K562 (cell line): Measurements from ENCODE around the gene CKLF. TPM values are rescaled to one million over a fixed set of nuclear protein-coding genes. Genes with fewer than 3 reads are reported as not detected.
A peak's percentile ranks its signal among the peaks of the same experiment; 100 is the strongest.

Experiments
- BHLHE40 ChIP-seq: IDR thresholded peaks from 2 replicates; pipeline ENCODE4 v1.6.1; 2011; ENCODE audit warnings: low read length, improper control_type of control experiment
- ELF1 ChIP-seq: fragments of 200-800 bp; sonication (Bioruptor generic); IDR thresholded peaks from 2 replicates; pipeline ENCODE4 v1.6.1; 2016; ENCODE audit warnings: missing genetic modification characterization, missing compliant biosample characterization
- ELF4 ChIP-seq: fragments of 450-650 bp; formaldehyde crosslinking; IDR thresholded peaks from 2 replicates; pipeline ENCODE4 v1.4.0; 2022; ENCODE audit warnings: missing genetic modification characterization
- ETV6 ChIP-seq, 3 experiments: fragments of 150-350 bp in 1 of 3; sonication (generic) in 1 of 3; formaldehyde crosslinking in 1 of 3; IDR thresholded peaks; 2 replicates each; pipeline versions ENCODE4 v1.6.1 to v1.8.0; 2014 to 2022; ENCODE audit warnings: borderline replicate concordance in 2 of 3, low read depth in 2 of 3, antibody characterized with exemption in 1 of 3, low read length in 1 of 3, mild to moderate bottlenecking in 1 of 3, missing genetic modification reagents in 1 of 3
- FOSL1 ChIP-seq: fragments of 200-800 bp; sonication (Bioruptor generic); conservative IDR thresholded peaks from 2 replicates; pipeline ENCODE4 v1.6.1; 2016; ENCODE audit warnings: missing genetic modification characterization, missing compliant biosample characterization
- HNRNPLL ChIP-seq: fragments of 200-400 bp; formaldehyde crosslinking; IDR thresholded peaks from 2 replicates; pipeline ENCODE4 v1.6.1; 2017; ENCODE audit warnings: low read length, low read depth, mild to moderate bottlenecking; ENCODE audit not compliant: poor library complexity, severe bottlenecking
- JUN ChIP-seq, 2 experiments: sonication (generic) in 1 of 2; formaldehyde crosslinking in 1 of 2; IDR thresholded peaks; 2 replicates each; pipeline versions ENCODE4 v1.6.1 to v1.8.0; 2012 to 2022; ENCODE audit warnings: borderline replicate concordance in 2 of 2, mild to moderate bottlenecking in 2 of 2, improper control_type of control experiment in 1 of 2, low read depth in 1 of 2, low read length in 1 of 2, missing genetic modification reagents in 1 of 2
- LARP7 ChIP-seq: fragments of 450-650 bp; IDR thresholded peaks from 2 replicates; pipeline ENCODE4 v1.6.1; 2016
- MBD2 ChIP-seq: sonication (generic); IDR thresholded peaks from 2 replicates; pipeline ENCODE4 v1.6.1; 2016; ENCODE audit warnings: low read depth, borderline replicate concordance
- NFIC ChIP-seq: fragments of 450-650 bp; IDR thresholded peaks from 2 replicates; pipeline ENCODE4 v1.6.1; 2017; ENCODE audit warnings: mild to moderate bottlenecking, inconsistent platforms
- PYGO2 ChIP-seq: fragments of 450-650 bp; IDR thresholded peaks from 2 replicates; pipeline ENCODE4 v1.6.1; 2016; ENCODE audit warnings: mild to moderate bottlenecking, missing genetic modification characterization, moderate library complexity, missing compliant biosample characterization
- RFX5 ChIP-seq: IDR thresholded peaks from 2 replicates; pipeline ENCODE4 v1.6.1; 2011; ENCODE audit warnings: low read depth, mild to moderate bottlenecking, improper control_type of control experiment, low read length
- SIN3B ChIP-seq: fragments of 450-650 bp; IDR thresholded peaks from 2 replicates; pipeline ENCODE4 v1.6.1; 2017; ENCODE audit warnings: low read depth, mild to moderate bottlenecking, moderate library complexity
- SREBF2 ChIP-seq: sonication (generic); formaldehyde crosslinking; IDR thresholded peaks from 2 replicates; pipeline ENCODE4 v1.4.0; 2020; ENCODE audit warnings: mild to moderate bottlenecking, missing genetic modification reagents
- TAF7 ChIP-seq: fragments of 450-650 bp; IDR thresholded peaks from 2 replicates; pipeline ENCODE4 v1.6.1; 2016; ENCODE audit warnings: missing genetic modification characterization, missing compliant biosample characterization
- ZNF165 ChIP-seq: fragments of 250-450 bp; sonication (Bioruptor Pico); IDR thresholded peaks from 2 replicates; pipeline ENCODE4 v1.4.0; 2020; ENCODE audit warnings: borderline replicate concordance
- ZSCAN29 ChIP-seq: fragments of 450-650 bp; IDR thresholded peaks from 2 replicates; pipeline ENCODE4 v1.6.1; 2017
- polyA plus RNA-seq, 8 experiments: library from polyadenylated mRNA; depleted of rRNA in 4 of 8; stranded (reverse) in 5 of 8; unstranded in 3 of 8; fragments of >200 nt; fragmentation: Nextera tagmentation in 2 of 8; fragmentation: Illumina TruSeq in 1 of 8; extraction: Ambion mirVana in 2 of 8; extraction: Trizol in 1 of 8; gene quantifications; 2 replicates each; pipeline versions ENCODE4 v1.2.1 to v1.2.3, GENCODE V29; 2011 to 2014; ENCODE audit warnings: inconsistent platforms in 1 of 8, missing spikeins in 1 of 8
- total RNA-seq, 7 experiments: library from RNA; depleted of rRNA in 6 of 7; stranded (reverse); fragments of >200 nt in 6 of 7; fragmentation: Illumina TruSeq in 2 of 7; extraction: Trizol in 2 of 7; gene quantifications; 2 replicates each; pipeline versions ENCODE4 v1.2.1 to v1.2.3, GENCODE V29; 2011 to 2021; ENCODE audit warnings: low replicate concordance in 1 of 7
- TF ChIP-seq, protein P1 (sequence below): sonication (generic); formaldehyde crosslinking; IDR thresholded peaks from 2 replicates; pipeline ENCODE4 v1.8.1; 2023; ENCODE audit warnings: missing genetic modification reagents, mild to moderate bottlenecking, borderline replicate concordance
- TF ChIP-seq, protein P2 (sequence below), 2 experiments: IDR thresholded peaks; 2 replicates each; pipeline ENCODE4 v1.6.1; 2012; ENCODE audit warnings: improper control_type of control experiment in 2 of 2, low read depth in 2 of 2, low read length in 2 of 2, borderline replicate concordance in 1 of 2

CKLF gene
- total and polyA plus RNA-seq, 9 of the 15 experiments (the other 6 are each of a cell fraction or from before 2014, with no cell fraction given), result 84.8 to 322 (median 118) TPM

DNA sequence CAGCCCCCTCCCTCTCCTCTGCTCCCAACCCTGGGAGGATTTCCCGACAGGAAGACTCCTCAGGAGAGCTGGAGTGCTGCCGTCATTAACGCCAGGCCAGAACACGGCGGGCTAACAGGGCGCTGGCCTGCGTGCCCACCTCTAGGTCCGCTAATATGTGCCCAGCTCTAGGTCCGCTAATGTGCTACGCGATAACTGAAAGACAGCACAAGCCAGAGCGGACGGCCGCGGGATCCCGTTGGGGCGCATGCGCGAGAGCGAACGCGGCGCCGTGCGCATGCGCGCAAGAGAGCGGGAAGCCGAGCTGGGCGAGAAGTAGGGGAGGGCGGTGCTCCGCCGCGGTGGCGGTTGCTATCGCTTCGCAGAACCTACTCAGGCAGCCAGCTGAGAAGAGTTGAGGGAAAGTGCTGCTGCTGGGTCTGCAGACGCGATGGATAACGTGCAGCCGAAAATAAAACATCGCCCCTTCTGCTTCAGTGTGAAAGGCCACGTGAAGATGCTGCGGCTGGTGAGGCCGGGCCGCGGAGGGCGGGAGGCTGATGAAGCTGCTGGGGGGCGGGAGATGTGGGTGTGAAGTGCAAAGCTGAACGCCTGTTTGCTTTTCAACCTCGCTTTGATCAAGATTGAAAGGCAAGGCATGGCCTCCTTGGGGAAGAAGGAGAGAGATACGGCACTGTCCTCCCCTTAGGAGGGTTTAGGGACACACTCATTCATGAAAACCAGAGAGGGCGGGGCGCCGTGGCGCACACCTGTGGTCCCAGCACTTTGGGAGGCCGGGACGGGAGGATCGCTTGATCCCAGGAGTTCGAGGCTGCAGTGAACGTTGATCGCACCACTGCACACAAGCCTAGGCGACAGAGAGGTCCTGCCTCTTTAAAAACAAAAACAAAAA lies at the start of gene CKLF (continued):
- TF ChIP-seq HNRNPLL (no peak), PYGO2 (no peak), ELF1 (tag) (no peak), ZSCAN29 (no peak), LARP7 (no peak), MBD2 (0 out of 2 replicates have a peak, but pooled peaks have one; percentile 59), RFX5 (no peak), SIN3B (no peak; the same call in 1 of the 2 replicates), ZNF165 (CRISPR knock-in tag) (peak; percentile 30; the same call in 1 of the 2 replicates), ETV6 (IDR thresholded peaks at IDR 0.05; ENCODE audit: borderline replicate concordance in 1 of 2, low read depth in 2 of 2, low read length in 1 of 2) (no peak), ETV6 (CRISPR knock-in tag; IDR thresholded peaks at IDR 0.05; ENCODE audit: borderline replicate concordance) (peak; percentile 52; the same call in 1 of the 2 replicates), NFIC (peak; percentile 47; the same call in 1 of the 2 replicates), BHLHE40 (no peak; the same call in 1 of the 2 replicates), TAF7 (peak; percentile 57; the same call in 1 of the 2 replicates), FOSL1 (no peak), SREBF2 (CRISPR knock-in tag) (peak; percentile 70; the same call in 1 of the 2 replicates), ELF4 (CRISPR knock-in tag) (0 out of 2 replicates have a peak, but pooled peaks have one; percentile 2), JUN (IDR thresholded peaks at IDR 0.05; ENCODE audit: borderline replicate concordance, low read depth, low read length) (peak; percentile 23; the same call in 1 of the 2 replicates), JUN (CRISPR knock-in tag; IDR thresholded peaks at IDR 0.05; ENCODE audit: borderline replicate concordance) (peak; percentile 92)
- TF ChIP-seq, protein P1, sequence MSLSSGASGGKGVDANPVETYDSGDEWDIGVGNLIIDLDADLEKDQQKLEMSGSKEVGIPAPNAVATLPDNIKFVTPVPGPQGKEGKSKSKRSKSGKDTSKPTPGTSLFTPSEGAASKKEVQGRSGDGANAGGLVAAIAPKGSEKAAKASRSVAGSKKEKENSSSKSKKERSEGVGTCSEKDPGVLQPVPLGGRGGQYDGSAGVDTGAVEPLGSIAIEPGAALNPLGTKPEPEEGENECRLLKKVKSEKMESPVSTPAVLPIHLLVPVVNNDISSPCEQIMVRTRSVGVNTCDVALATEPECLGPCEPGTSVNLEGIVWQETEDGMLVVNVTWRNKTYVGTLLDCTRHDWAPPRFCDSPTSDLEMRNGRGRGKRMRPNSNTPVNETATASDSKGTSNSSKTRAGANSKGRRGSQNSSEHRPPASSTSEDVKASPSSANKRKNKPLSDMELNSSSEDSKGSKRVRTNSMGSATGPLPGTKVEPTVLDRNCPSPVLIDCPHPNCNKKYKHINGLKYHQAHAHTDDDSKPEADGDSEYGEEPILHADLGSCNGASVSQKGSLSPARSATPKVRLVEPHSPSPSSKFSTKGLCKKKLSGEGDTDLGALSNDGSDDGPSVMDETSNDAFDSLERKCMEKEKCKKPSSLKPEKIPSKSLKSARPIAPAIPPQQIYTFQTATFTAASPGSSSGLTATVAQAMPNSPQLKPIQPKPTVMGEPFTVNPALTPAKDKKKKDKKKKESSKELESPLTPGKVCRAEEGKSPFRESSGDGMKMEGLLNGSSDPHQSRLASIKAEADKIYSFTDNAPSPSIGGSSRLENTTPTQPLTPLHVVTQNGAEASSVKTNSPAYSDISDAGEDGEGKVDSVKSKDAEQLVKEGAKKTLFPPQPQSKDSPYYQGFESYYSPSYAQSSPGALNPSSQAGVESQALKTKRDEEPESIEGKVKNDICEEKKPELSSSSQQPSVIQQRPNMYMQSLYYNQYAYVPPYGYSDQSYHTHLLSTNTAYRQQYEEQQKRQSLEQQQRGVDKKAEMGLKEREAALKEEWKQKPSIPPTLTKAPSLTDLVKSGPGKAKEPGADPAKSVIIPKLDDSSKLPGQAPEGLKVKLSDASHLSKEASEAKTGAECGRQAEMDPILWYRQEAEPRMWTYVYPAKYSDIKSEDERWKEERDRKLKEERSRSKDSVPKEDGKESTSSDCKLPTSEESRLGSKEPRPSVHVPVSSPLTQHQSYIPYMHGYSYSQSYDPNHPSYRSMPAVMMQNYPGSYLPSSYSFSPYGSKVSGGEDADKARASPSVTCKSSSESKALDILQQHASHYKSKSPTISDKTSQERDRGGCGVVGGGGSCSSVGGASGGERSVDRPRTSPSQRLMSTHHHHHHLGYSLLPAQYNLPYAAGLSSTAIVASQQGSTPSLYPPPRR (CRISPR knock-in tag), result peak; percentile 82; the same call in 1 of the 2 replicates
- TF ChIP-seq, protein P2, sequence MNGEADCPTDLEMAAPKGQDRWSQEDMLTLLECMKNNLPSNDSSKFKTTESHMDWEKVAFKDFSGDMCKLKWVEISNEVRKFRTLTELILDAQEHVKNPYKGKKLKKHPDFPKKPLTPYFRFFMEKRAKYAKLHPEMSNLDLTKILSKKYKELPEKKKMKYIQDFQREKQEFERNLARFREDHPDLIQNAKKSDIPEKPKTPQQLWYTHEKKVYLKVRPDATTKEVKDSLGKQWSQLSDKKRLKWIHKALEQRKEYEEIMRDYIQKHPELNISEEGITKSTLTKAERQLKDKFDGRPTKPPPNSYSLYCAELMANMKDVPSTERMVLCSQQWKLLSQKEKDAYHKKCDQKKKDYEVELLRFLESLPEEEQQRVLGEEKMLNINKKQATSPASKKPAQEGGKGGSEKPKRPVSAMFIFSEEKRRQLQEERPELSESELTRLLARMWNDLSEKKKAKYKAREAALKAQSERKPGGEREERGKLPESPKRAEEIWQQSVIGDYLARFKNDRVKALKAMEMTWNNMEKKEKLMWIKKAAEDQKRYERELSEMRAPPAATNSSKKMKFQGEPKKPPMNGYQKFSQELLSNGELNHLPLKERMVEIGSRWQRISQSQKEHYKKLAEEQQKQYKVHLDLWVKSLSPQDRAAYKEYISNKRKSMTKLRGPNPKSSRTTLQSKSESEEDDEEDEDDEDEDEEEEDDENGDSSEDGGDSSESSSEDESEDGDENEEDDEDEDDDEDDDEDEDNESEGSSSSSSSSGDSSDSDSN (IDR thresholded peaks at IDR 0.05; ENCODE audit: borderline replicate concordance in 1 of 2, low read depth in 2 of 2, low read length in 2 of 2), result peak in 1 of 2 experiments; percentile 67; a peak in 2 of 4 replicates
